DND-41 (cell line): ENCODE measurements around the gene ABHD17C.

Experiments
- CTCF ChIP-seq: IDR thresholded peaks from 2 replicates; pipeline ENCODE4 v1.5.1; 2012; ENCODE audit warnings: borderline replicate concordance, low read length, moderate library complexity, mild to moderate bottlenecking; ENCODE audit not compliant: poor library complexity, severe bottlenecking; ENCODE audit errors: extremely low read depth
- EZH2 ChIP-seq: IDR thresholded peaks from 3 replicates; pipeline ENCODE4 v1.6.1; 2012; ENCODE audit warnings: borderline replicate concordance, low read depth, mild to moderate bottlenecking, moderate library complexity, low read length, inconsistent platforms; ENCODE audit not compliant: severe bottlenecking

- TF ChIP-seq CTCF (no peak), EZH2 (no peak)
Observed at GRCh38 chr15:80773792-80774352, 78.8 kb downstream of the ABHD17C start.
